ENCODE results near the gene EMP1. TPM values are rescaled to one million over a fixed set of nuclear protein-coding genes. Genes with fewer than 3 reads are reported as not detected.

The EMP1 gene
- 0.45 TPM for polyA plus RNA-seq (2013, experiment 1 of 2)
- 0.13 TPM for polyA plus RNA-seq (2013, experiment 2 of 2)

DNA sequence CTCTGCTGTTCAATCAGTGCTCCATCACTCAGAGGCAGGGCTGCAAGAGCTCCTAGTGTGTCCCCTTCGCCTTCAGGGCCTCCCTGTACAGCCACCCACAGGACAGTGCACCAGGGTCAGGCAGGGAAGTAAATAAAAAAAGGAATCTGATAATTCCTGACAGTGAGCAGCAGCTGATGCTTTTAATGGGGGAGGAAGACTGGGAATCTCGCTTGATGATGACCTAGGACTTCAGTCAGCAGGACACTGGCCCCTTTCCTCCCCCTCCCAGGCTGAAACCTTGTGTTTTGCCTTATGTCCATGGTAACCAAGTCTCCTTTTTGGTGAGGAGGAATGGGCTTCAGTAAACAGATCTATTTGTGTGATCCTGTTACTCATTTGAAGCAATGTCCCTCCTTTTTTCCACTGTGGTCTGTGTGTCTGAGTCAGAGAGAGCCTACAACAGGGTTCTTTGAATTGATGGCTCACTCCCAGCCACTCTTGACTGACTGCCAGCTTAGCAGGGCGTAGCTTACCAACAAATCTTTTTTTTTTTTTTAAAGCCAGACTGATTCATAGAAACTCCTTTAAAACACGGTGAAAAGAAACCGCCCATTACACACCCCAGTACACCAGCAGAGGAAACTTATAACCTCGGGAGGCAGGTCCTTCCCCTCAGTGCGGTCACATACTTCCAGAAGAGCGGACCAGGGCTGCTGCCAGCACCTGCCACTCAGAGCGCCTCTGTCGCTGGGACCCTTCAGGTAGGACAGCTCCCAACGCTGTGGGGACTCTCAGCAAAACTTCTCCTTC is at the start of gene EMP1:
TSS of gene EMP1 (plus strand) at position 597 of the 792 bp plus-strand sequence. CDS start 14,785 bp downstream, outside the sequence.
- no CpG with 5 or more reads among the region's 11 CpGs for WGBS (ENCODE audit: extremely low coverage, insufficient coverage, low lambda C conversion rate)
- Histone ChIP-seq H3K9ac (ENCODE audit: low read length) (no peak within 1 kb of the TSS), H2BK120ac (ENCODE audit: low read depth, low read length) (no peak within 1 kb of the TSS), H4K5ac (ENCODE audit: low read length) (no peak within 1 kb of the TSS), H4K8ac (ENCODE audit: low read depth, low read length) (no peak within 1 kb of the TSS), H3K36me3 (ENCODE audit: control insufficient read depth, insufficient read depth, low read length) (no peaks in the 10 kb centered on the region), H3K4me1 (ENCODE audit: control insufficient read depth, low read depth, low read length) (peaks cover 2% of the 10 kb centered on the region), H3K79me1 (ENCODE audit: low read length) (no peaks in the 10 kb centered on the region), H3K27me3 (ENCODE audit: insufficient read depth, low read length, poor library complexity) (no peaks in the 10 kb centered on the region), H2BK5ac (ENCODE audit: low read length) (no peak within 1 kb of the TSS), H3K18ac (ENCODE audit: low read length) (no peak within 1 kb of the TSS), H2AK5ac (ENCODE audit: low read length) (no peak within 1 kb of the TSS), H3K4ac (ENCODE audit: low read depth, low read length) (no peak within 1 kb of the TSS), H3K4me2 (ENCODE audit: low read length) (no peak within 1 kb of the TSS), H2BK15ac (replicated peaks; ENCODE audit: low read depth) (no peak within 1 kb of the TSS), H3K23ac (ENCODE audit: low read length) (no peak within 1 kb of the TSS), H3K27ac (ENCODE audit: low read depth, low read length) (no peak within 1 kb of the TSS), H3K56ac (ENCODE audit: low read length) (no peak within 1 kb of the TSS), H3K4me3 (ENCODE audit: low read length) (no peak within 1 kb of the TSS), H3K79me2 (ENCODE audit: control insufficient read depth, insufficient read depth, low read length) (no peaks in the 10 kb centered on the region)
- DNase-seq: peak; percentile 88

DNA sequence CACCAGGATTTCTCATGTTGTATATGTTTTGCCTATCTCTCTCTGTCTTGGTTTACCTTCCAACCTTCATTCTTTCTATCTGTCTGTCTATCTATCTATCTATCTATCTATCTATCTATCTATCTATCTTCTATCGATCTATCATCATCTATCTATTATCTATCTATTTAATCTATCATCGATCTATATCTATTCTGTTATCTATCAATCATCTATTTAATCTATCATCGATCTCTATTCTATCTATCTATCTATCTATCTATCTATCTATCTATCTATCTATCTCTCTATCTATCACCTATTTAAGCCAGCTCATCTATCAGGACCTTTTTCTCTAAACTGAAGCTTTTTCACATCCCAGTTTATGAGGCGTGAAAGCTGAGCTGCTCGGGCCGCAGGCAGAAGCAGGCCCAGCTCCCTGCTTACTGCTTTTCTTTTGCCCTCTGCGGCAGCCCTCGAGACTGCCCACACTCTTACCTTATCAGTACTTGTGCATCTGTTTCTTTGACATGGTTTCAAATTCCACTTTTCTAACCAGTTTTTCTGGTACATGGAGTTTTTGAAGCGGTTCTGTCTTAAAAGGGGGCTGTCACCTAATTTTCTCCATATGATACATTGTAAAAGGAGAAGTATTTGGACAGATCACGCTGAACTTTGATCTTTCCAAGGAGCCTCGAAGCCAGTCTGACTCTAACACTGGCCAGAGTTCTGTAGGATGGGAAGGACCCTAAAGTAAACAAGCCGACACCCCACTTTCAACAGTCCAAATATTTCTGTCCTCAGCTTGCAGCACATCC is 48.6 kb upstream of the EMP1 start:
- H2BK15ac ChIP-seq (replicated peaks; ENCODE audit: low read depth): no peak overlapping the region
- H4K5ac ChIP-seq (ENCODE audit: low read length): no peak overlapping the region
- no peaks in the 10 kb centered on the region for H3K4me1 ChIP-seq (ENCODE audit: control insufficient read depth, low read depth, low read length)
- H3K27me3 ChIP-seq (ENCODE audit: insufficient read depth, low read length, poor library complexity): no peaks in the 10 kb centered on the region
- H2AK5ac ChIP-seq (ENCODE audit: low read length): no peak overlapping the region
- H3K79me2 ChIP-seq (ENCODE audit: control insufficient read depth, insufficient read depth, low read length): no peaks in the 10 kb centered on the region
- DNase-seq: no peak
- 100% methylated on average over 3 of the region's 12 CpGs for WGBS (ENCODE audit: extremely low coverage, insufficient coverage, low lambda C conversion rate)
- H3K18ac ChIP-seq (ENCODE audit: low read length): no peak overlapping the region
- H2BK5ac ChIP-seq (ENCODE audit: low read length): no peak overlapping the region
- no peaks in the 10 kb centered on the region for H3K36me3 ChIP-seq (ENCODE audit: control insufficient read depth, insufficient read depth, low read length)
- no peak overlapping the region for H3K4me3 ChIP-seq (ENCODE audit: low read length)
- no peak overlapping the region for H3K56ac ChIP-seq (ENCODE audit: low read length)
- H3K4ac ChIP-seq (ENCODE audit: low read depth, low read length): no peak overlapping the region
- no peak overlapping the region for H3K9ac ChIP-seq (ENCODE audit: low read length)
- H4K8ac ChIP-seq (ENCODE audit: low read depth, low read length): no peak overlapping the region
- no peak overlapping the region for H3K27ac ChIP-seq (ENCODE audit: low read depth, low read length)
- no peak overlapping the region for H2BK120ac ChIP-seq (ENCODE audit: low read depth, low read length)
- no peak overlapping the region for H3K4me2 ChIP-seq (ENCODE audit: low read length)
- H3K79me1 ChIP-seq (ENCODE audit: low read length): no peaks in the 10 kb centered on the region
- H3K23ac ChIP-seq (ENCODE audit: low read length): no peak overlapping the region

DNA sequence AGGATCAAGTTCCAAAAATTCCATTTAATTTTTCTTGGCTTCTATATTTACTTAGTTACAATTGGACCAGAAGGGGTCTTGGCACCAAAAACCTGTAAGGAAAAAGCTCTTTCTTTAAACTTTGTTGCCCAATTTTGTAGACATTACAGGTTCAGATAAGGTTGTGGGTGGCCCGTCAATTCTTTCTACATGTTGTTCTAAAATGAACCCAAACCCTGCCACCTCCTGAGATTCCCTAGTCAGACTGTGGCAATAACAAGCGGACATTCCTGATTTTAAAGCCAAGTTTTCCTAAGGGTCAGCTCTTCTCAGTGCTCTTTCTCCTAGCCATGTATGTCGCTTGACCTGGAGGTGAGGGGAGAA is 48.1 kb upstream of the EMP1 start:
- Histone ChIP-seq H4K5ac (ENCODE audit: low read length) (no peak overlapping the region), H3K27me3 (ENCODE audit: insufficient read depth, low read length, poor library complexity) (no peaks in the 10 kb centered on the region), H3K56ac (ENCODE audit: low read length) (no peak overlapping the region), H3K23ac (ENCODE audit: low read length) (no peak overlapping the region), H4K8ac (ENCODE audit: low read depth, low read length) (no peak overlapping the region), H3K27ac (ENCODE audit: low read depth, low read length) (no peak overlapping the region), H3K9ac (ENCODE audit: low read length) (no peak overlapping the region), H3K4me3 (ENCODE audit: low read length) (no peak overlapping the region), H3K79me2 (ENCODE audit: control insufficient read depth, insufficient read depth, low read length) (no peaks in the 10 kb centered on the region), H3K18ac (ENCODE audit: low read length) (no peak overlapping the region), H3K4me1 (ENCODE audit: control insufficient read depth, low read depth, low read length) (no peaks in the 10 kb centered on the region), H3K36me3 (ENCODE audit: control insufficient read depth, insufficient read depth, low read length) (no peaks in the 10 kb centered on the region), H3K79me1 (ENCODE audit: low read length) (no peaks in the 10 kb centered on the region), H3K4me2 (ENCODE audit: low read length) (no peak overlapping the region), H2BK15ac (replicated peaks; ENCODE audit: low read depth) (no peak overlapping the region), H3K4ac (ENCODE audit: low read depth, low read length) (no peak overlapping the region), H2AK5ac (ENCODE audit: low read length) (no peak overlapping the region), H2BK120ac (ENCODE audit: low read depth, low read length) (no peak overlapping the region), H2BK5ac (ENCODE audit: low read length) (no peak overlapping the region)
- no peak for DNase-seq
- no CpG with 5 or more reads among the region's 3 CpGs for WGBS (ENCODE audit: extremely low coverage, insufficient coverage, low lambda C conversion rate)

DNA sequence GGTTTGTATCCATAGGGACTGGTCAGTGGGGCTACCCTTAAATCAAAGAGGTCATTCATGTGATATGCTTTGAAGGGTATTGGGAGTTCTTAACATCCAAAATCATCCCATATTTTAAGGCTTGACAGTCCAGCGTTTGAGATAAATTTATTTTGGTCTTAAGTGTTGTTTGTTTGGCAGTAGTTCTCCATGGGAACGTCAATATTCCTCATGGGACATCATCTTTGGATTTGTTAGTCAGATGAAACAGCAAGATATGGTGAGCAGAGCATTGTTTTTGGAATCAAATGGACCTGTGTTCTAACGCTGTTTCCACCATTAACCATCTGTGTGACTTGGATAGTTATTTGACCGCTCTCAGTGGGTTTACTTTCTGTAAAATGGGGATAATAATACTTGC is 47.1 kb upstream of the EMP1 start:
- Histone ChIP-seq H3K27ac (ENCODE audit: low read depth, low read length) (no peak overlapping the region), H3K4me1 (ENCODE audit: control insufficient read depth, low read depth, low read length) (no peaks in the 10 kb centered on the region), H3K4me2 (ENCODE audit: low read length) (no peak overlapping the region), H3K4ac (ENCODE audit: low read depth, low read length) (no peak overlapping the region), H2BK15ac (replicated peaks; ENCODE audit: low read depth) (no peak overlapping the region), H3K79me1 (ENCODE audit: low read length) (no peaks in the 10 kb centered on the region), H3K4me3 (ENCODE audit: low read length) (no peak overlapping the region), H3K9ac (ENCODE audit: low read length) (no peak overlapping the region), H3K18ac (ENCODE audit: low read length) (no peak overlapping the region), H3K36me3 (ENCODE audit: control insufficient read depth, insufficient read depth, low read length) (no peaks in the 10 kb centered on the region), H3K23ac (ENCODE audit: low read length) (no peak overlapping the region), H4K8ac (ENCODE audit: low read depth, low read length) (no peak overlapping the region), H2AK5ac (ENCODE audit: low read length) (no peak overlapping the region), H3K56ac (ENCODE audit: low read length) (no peak overlapping the region), H2BK120ac (ENCODE audit: low read depth, low read length) (no peak overlapping the region), H3K79me2 (ENCODE audit: control insufficient read depth, insufficient read depth, low read length) (no peaks in the 10 kb centered on the region), H2BK5ac (ENCODE audit: low read length) (no peak overlapping the region), H4K5ac (ENCODE audit: low read length) (no peak overlapping the region), H3K27me3 (ENCODE audit: insufficient read depth, low read length, poor library complexity) (no peaks in the 10 kb centered on the region)
- DNase-seq: no peak
- no CpG with 5 or more reads among the region's 4 CpGs for whole genome bisulfite sequencing (ENCODE audit: extremely low coverage, insufficient coverage, low lambda C conversion rate)

DNA sequence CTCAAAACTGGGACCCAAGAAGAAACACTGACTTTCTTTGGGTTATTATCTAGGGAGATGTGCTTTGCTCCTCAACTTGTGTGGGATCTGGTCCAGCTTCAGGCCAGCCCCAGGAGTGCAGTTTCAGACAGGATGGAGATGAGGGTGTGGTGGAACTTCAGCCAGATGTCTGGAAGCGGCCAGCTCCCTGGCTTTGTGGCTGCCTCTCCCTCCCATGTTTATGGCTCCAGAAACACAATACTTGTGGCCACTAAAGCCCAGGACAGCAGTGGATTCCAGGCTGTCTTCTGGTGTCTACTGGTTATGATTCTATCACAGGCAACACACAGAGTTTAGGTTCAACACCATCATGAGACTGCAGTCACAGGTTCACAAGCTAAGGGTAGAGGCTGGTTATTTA is 44.2 kb upstream of the EMP1 start:
- Histone ChIP-seq H3K36me3 (ENCODE audit: control insufficient read depth, insufficient read depth, low read length) (no peaks in the 10 kb centered on the region), H2AK5ac (ENCODE audit: low read length) (no peak overlapping the region), H3K23ac (ENCODE audit: low read length) (no peak overlapping the region), H3K79me2 (ENCODE audit: control insufficient read depth, insufficient read depth, low read length) (no peaks in the 10 kb centered on the region), H3K56ac (ENCODE audit: low read length) (no peak overlapping the region), H4K5ac (ENCODE audit: low read length) (no peak overlapping the region), H3K4me2 (ENCODE audit: low read length) (no peak overlapping the region), H4K8ac (ENCODE audit: low read depth, low read length) (no peak overlapping the region), H2BK120ac (ENCODE audit: low read depth, low read length) (no peak overlapping the region), H2BK5ac (ENCODE audit: low read length) (no peak overlapping the region), H3K79me1 (ENCODE audit: low read length) (no peaks in the 10 kb centered on the region), H3K4me1 (ENCODE audit: control insufficient read depth, low read depth, low read length) (no peaks in the 10 kb centered on the region), H3K4me3 (ENCODE audit: low read length) (no peak overlapping the region), H3K27me3 (ENCODE audit: insufficient read depth, low read length, poor library complexity) (no peaks in the 10 kb centered on the region), H3K27ac (ENCODE audit: low read depth, low read length) (no peak overlapping the region), H3K18ac (ENCODE audit: low read length) (no peak overlapping the region), H3K4ac (ENCODE audit: low read depth, low read length) (no peak overlapping the region), H3K9ac (ENCODE audit: low read length) (no peak overlapping the region), H2BK15ac (replicated peaks; ENCODE audit: low read depth) (no peak overlapping the region)
- no CpG with 5 or more reads among the region's 1 CpG for WGBS (ENCODE audit: extremely low coverage, insufficient coverage, low lambda C conversion rate)
- no peak for DNase-seq

Measured in mesendoderm (in vitro differentiated cells).